Liver (tissue), 9 donors: ENCODE results near the gene DDX1. TPM values are rescaled to one million over a fixed set of nuclear protein-coding genes. Genes with fewer than 3 reads are reported as not detected.

Experiments used
- DNase-seq: peaks from one replicate; pipeline ENCODE4 v3.0.0-alpha.2; 2017; ENCODE audit warnings: low spot score
- H3K27ac ChIP-seq, 2 donors: one replicate each; pipeline ENCODE4 v1.7.0; 2013; ENCODE audit warnings: inconsistent platforms in 2 of 2, low read length in 2 of 2, control low read depth in 1 of 2, low read depth in 1 of 2, mild to moderate bottlenecking in 1 of 2
- H3K27me3 ChIP-seq, 4 donors: one replicate each; pipeline versions ENCODE4 v1.6.1 to v1.7.0; 2013; ENCODE audit warnings: low read length in 3 of 4, inconsistent platforms in 1 of 4, mild to moderate bottlenecking in 1 of 4, moderate library complexity in 1 of 4; ENCODE audit not compliant: control insufficient read depth in 4 of 4, insufficient read depth in 4 of 4
- H3K36me3 ChIP-seq, 4 donors: one replicate each; pipeline versions ENCODE4 v1.6.1 to v1.7.0; 2013; ENCODE audit warnings: low read length in 3 of 4, mild to moderate bottlenecking in 3 of 4, low read depth in 1 of 4, moderate library complexity in 1 of 4; ENCODE audit not compliant: control insufficient read depth in 4 of 4, insufficient read depth in 3 of 4
- H3K4me1 ChIP-seq, 4 donors: one replicate each; pipeline versions ENCODE4 v1.6.1 to v1.7.0; 2013; ENCODE audit warnings: low read length in 3 of 4, mild to moderate bottlenecking in 3 of 4, moderate library complexity in 1 of 4; ENCODE audit not compliant: control insufficient read depth in 4 of 4, insufficient read depth in 4 of 4
- H3K4me3 ChIP-seq, 3 donors: one replicate each; pipeline versions ENCODE4 v1.6.1 to v1.7.0; 2013; ENCODE audit warnings: low read length in 3 of 3, control low read depth in 1 of 3, low read depth in 1 of 3, mild to moderate bottlenecking in 1 of 3
- H3K9ac ChIP-seq, 2 donors: one replicate each; pipeline ENCODE4 v1.7.0; 2013; ENCODE audit warnings: low read length in 2 of 2, mild to moderate bottlenecking in 2 of 2, moderate library complexity in 2 of 2, control low read depth in 1 of 2, low read depth in 1 of 2
- H3K9me3 ChIP-seq, 4 donors: one replicate each; pipeline versions ENCODE4 v1.6.1 to v1.7.0; 2013; ENCODE audit warnings: low read length in 3 of 4; ENCODE audit not compliant: control insufficient read depth in 4 of 4
- EGR1 ChIP-seq, 2 donors: IDR thresholded peaks; 2 replicates each; pipeline ENCODE4 v1.6.1; 2016 to 2018; ENCODE audit warnings: antibody characterized with exemption in 2 of 2, low read depth in 2 of 2
- FOXA1 ChIP-seq: IDR thresholded peaks from 2 replicates; pipeline ENCODE4 v1.6.1; 2016; ENCODE audit warnings: antibody characterized with exemption
- FOXA2 ChIP-seq: IDR thresholded peaks from 2 replicates; pipeline ENCODE4 v1.6.1; 2016; ENCODE audit warnings: antibody characterized with exemption
- GABPA ChIP-seq, 2 donors: IDR thresholded peaks in 1 of 2; conservative IDR thresholded peaks in 1 of 2; 2 replicates each; pipeline ENCODE4 v1.6.1; 2016; ENCODE audit warnings: antibody characterized with exemption in 2 of 2, mild to moderate bottlenecking in 1 of 2, moderate library complexity in 1 of 2
- HNF4A ChIP-seq, 2 donors: conservative IDR thresholded peaks; 2 replicates each; pipeline ENCODE4 v1.6.1; 2016; ENCODE audit warnings: antibody characterized with exemption in 2 of 2, mild to moderate bottlenecking in 2 of 2
- JUND ChIP-seq, 2 donors: IDR thresholded peaks; 2 replicates each; pipeline ENCODE4 v1.6.1; 2016; ENCODE audit warnings: antibody characterized with exemption in 2 of 2
- NR2F2 ChIP-seq: IDR thresholded peaks from 2 replicates; pipeline ENCODE4 v1.6.1; 2016; ENCODE audit warnings: antibody characterized with exemption
- RAD21 ChIP-seq, 2 donors: IDR thresholded peaks; 2 replicates each; pipeline ENCODE4 v1.6.1; 2016; ENCODE audit warnings: antibody characterized with exemption in 2 of 2, mild to moderate bottlenecking in 2 of 2
- RXRA ChIP-seq, 2 donors: IDR thresholded peaks; 2 replicates each; pipeline ENCODE4 v1.6.1; 2017 to 2018; ENCODE audit warnings: antibody characterized with exemption in 2 of 2, mild to moderate bottlenecking in 1 of 2
- SP1 ChIP-seq: IDR thresholded peaks from 2 replicates; pipeline ENCODE4 v1.6.1; 2018; ENCODE audit warnings: antibody characterized with exemption, mild to moderate bottlenecking
- TAF1 ChIP-seq: conservative IDR thresholded peaks from 2 replicates; pipeline ENCODE4 v1.6.1; 2016; ENCODE audit warnings: antibody characterized with exemption, mild to moderate bottlenecking
- YY1 ChIP-seq: IDR thresholded peaks from 2 replicates; pipeline ENCODE4 v1.6.1; 2016; ENCODE audit warnings: antibody characterized with exemption, mild to moderate bottlenecking
- WGBS: extraction: QIAGEN DNeasy Blood & Tissue Kit; methylation state at CpG from one replicate; pipeline ENCODE4 v1.1.7; 2013; 5-methylcytosine and 5-hydroxymethylcytosine counted together
- polyA plus RNA-seq, 2 donors: library from polyadenylated mRNA; stranded (reverse) in 1 of 2; unstranded in 1 of 2; fragments of 200-250 nt in 1 of 2; fragments of >200 nt in 1 of 2; fragmentation: Nextera tagmentation in 1 of 2; extraction: Ambion mirVana in 1 of 2; gene quantifications; one replicate each; pipeline versions ENCODE4 v1.2.1 to v1.2.3, GENCODE V29; 2013 to 2015
- total RNA-seq, 2 donors: library from RNA; depleted of rRNA; stranded (reverse); fragments of >200 nt; gene quantifications; one replicate each; pipeline ENCODE4 v1.2.3, GENCODE V29; 2014
- TF ChIP-seq, protein P1 (sequence below): fragments of 150-350 bp; IDR thresholded peaks from 2 replicates; pipeline ENCODE4 v1.5.1; 2017; ENCODE audit warnings: improper control_type of control experiment, low read depth, low read length; ENCODE audit not compliant: missing input control
- TF ChIP-seq, protein P2 (sequence below): IDR thresholded peaks from 2 replicates; pipeline ENCODE4 v1.6.1; 2016; ENCODE audit warnings: antibody characterized with exemption, mild to moderate bottlenecking
- TF ChIP-seq, protein P3 (sequence below): IDR thresholded peaks from 2 replicates; pipeline ENCODE4 v1.6.1; 2016; ENCODE audit warnings: antibody characterized with exemption
- TF ChIP-seq, protein P4 (sequence below): IDR thresholded peaks from 2 replicates; pipeline ENCODE4 v1.6.1; 2016; ENCODE audit warnings: antibody characterized with exemption
- TF ChIP-seq, protein P5 (sequence below): IDR thresholded peaks from 2 replicates; pipeline ENCODE4 v1.6.1; 2016; ENCODE audit warnings: antibody characterized with exemption
- donor health status: healthy.
- donor health status: healthy.
- donor health status: healthy.
- donor health status: healthy.
- donor health status: healthy.

Gene DDX1
- total and polyA plus RNA-seq, 4 donors, result 31.7 to 43.9 (median 38.8) TPM

DNA sequence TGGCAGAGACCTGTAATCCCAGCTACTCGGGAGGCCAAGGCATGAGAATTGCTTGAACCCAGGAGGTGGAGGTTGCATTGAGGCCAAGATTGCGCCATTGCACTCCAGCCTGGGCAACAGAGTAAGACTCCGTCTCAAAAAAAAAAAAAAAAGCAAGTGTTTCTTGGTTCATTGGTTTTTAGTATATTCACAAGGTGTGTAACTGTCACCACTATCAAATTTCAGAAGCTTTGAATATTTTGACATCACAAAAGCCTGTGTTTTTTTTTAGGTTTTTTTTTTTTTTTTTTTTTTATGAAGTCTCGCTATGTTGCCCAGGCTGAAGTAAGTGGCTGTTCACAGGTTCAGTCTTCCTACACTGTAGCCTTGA lies 16.7 kb downstream of the DDX1 start:
- no peak for TF ChIP-seq RAD21 (IDR thresholded peaks at IDR 0.05)
- no peak for TF ChIP-seq TAF1
- no peak for TF ChIP-seq JUND (IDR thresholded peaks at IDR 0.05)
- TF ChIP-seq, protein P1, sequence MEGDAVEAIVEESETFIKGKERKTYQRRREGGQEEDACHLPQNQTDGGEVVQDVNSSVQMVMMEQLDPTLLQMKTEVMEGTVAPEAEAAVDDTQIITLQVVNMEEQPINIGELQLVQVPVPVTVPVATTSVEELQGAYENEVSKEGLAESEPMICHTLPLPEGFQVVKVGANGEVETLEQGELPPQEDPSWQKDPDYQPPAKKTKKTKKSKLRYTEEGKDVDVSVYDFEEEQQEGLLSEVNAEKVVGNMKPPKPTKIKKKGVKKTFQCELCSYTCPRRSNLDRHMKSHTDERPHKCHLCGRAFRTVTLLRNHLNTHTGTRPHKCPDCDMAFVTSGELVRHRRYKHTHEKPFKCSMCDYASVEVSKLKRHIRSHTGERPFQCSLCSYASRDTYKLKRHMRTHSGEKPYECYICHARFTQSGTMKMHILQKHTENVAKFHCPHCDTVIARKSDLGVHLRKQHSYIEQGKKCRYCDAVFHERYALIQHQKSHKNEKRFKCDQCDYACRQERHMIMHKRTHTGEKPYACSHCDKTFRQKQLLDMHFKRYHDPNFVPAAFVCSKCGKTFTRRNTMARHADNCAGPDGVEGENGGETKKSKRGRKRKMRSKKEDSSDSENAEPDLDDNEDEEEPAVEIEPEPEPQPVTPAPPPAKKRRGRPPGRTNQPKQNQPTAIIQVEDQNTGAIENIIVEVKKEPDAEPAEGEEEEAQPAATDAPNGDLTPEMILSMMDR, result no peak
- TF ChIP-seq, protein P2, sequence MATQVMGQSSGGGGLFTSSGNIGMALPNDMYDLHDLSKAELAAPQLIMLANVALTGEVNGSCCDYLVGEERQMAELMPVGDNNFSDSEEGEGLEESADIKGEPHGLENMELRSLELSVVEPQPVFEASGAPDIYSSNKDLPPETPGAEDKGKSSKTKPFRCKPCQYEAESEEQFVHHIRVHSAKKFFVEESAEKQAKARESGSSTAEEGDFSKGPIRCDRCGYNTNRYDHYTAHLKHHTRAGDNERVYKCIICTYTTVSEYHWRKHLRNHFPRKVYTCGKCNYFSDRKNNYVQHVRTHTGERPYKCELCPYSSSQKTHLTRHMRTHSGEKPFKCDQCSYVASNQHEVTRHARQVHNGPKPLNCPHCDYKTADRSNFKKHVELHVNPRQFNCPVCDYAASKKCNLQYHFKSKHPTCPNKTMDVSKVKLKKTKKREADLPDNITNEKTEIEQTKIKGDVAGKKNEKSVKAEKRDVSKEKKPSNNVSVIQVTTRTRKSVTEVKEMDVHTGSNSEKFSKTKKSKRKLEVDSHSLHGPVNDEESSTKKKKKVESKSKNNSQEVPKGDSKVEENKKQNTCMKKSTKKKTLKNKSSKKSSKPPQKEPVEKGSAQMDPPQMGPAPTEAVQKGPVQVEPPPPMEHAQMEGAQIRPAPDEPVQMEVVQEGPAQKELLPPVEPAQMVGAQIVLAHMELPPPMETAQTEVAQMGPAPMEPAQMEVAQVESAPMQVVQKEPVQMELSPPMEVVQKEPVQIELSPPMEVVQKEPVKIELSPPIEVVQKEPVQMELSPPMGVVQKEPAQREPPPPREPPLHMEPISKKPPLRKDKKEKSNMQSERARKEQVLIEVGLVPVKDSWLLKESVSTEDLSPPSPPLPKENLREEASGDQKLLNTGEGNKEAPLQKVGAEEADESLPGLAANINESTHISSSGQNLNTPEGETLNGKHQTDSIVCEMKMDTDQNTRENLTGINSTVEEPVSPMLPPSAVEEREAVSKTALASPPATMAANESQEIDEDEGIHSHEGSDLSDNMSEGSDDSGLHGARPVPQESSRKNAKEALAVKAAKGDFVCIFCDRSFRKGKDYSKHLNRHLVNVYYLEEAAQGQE, result no peak
- TF ChIP-seq, protein P3, sequence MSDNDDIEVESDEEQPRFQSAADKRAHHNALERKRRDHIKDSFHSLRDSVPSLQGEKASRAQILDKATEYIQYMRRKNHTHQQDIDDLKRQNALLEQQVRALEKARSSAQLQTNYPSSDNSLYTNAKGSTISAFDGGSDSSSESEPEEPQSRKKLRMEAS, result no peak
- no peak for TF ChIP-seq EGR1 (IDR thresholded peaks at IDR 0.05; ENCODE audit: low read depth in 2 of 2)
- TF ChIP-seq, protein P4, sequence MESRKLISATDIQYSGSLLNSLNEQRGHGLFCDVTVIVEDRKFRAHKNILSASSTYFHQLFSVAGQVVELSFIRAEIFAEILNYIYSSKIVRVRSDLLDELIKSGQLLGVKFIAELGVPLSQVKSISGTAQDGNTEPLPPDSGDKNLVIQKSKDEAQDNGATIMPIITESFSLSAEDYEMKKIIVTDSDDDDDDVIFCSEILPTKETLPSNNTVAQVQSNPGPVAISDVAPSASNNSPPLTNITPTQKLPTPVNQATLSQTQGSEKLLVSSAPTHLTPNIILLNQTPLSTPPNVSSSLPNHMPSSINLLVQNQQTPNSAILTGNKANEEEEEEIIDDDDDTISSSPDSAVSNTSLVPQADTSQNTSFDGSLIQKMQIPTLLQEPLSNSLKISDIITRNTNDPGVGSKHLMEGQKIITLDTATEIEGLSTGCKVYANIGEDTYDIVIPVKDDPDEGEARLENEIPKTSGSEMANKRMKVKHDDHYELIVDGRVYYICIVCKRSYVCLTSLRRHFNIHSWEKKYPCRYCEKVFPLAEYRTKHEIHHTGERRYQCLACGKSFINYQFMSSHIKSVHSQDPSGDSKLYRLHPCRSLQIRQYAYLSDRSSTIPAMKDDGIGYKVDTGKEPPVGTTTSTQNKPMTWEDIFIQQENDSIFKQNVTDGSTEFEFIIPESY, result no peak
- TF ChIP-seq NR2F2, result no peak
- TF ChIP-seq SP1, result no peak
- TF ChIP-seq FOXA2, result no peak
- TF ChIP-seq, protein P5, sequence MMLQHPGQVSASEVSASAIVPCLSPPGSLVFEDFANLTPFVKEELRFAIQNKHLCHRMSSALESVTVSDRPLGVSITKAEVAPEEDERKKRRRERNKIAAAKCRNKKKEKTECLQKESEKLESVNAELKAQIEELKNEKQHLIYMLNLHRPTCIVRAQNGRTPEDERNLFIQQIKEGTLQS, result no peak
- no peak for TF ChIP-seq RXRA (IDR thresholded peaks at IDR 0.05)
- TF ChIP-seq HNF4A (conservative IDR thresholded peaks at IDR 0.05), result no peak
- no peak for TF ChIP-seq GABPA (IDR thresholded peaks at IDR 0.05 in 1 of 2, conservative IDR thresholded peaks at IDR 0.05 in 1 of 2)
- no peak for TF ChIP-seq FOXA1
- TF ChIP-seq YY1, result no peak
- Histone ChIP-seq H3K9me3 (no peaks in the 10 kb centered on the region), H3K27me3 (no peaks in the 10 kb centered on the region), H3K27ac (no peak overlapping the region), H3K4me3 (no peak overlapping the region), H3K4me1 (no peaks in the 10 kb centered on the region), H3K9ac (no peak overlapping the region), H3K36me3 (peaks cover 18 to 68% (median 62%) of the 10 kb centered on the region in 4 donors)
- DNase-seq, result no peak
- 97% methylated on average over 4 of the region's 4 CpGs for WGBS
